Uterus (tissue), 2 donors: ENCODE measurements around the gene CAPZA1.

ENCODE experiments used
- CTCF ChIP-seq, 4 experiments: fragments of 200-600 bp in 2 of 4; fragments of 450-650 bp in 2 of 4; sonication (generic) in 2 of 4; IDR thresholded peaks; one replicate each; pipeline ENCODE4 v1.5.1; 2016 to 2019; ENCODE audit warnings: antibody characterized with exemption in 4 of 4, mild to moderate bottlenecking in 2 of 4, moderate library complexity in 1 of 4
- POLR2A ChIP-seq, 2 donors: fragments of 450-650 bp; IDR thresholded peaks; one replicate each; pipeline ENCODE4 v1.6.1; 2016; ENCODE audit warnings: antibody characterized with exemption in 2 of 2, mild to moderate bottlenecking in 1 of 2, moderate library complexity in 1 of 2

GRCh38 chr1:112646225-112646624 lies 26.6 kb downstream of the CAPZA1 start:
- TF ChIP-seq CTCF (IDR thresholded peaks at IDR 0.05) (no peak), POLR2A (IDR thresholded peaks at IDR 0.05) (no peak)
